Measurements from ENCODE around the gene SLC6A11. TPM values are rescaled to one million over a fixed set of nuclear protein-coding genes. Genes with fewer than 3 reads are reported as not detected.

The SLC6A11 gene
- total and polyA plus RNA-seq, 2 of the 13 experiments (the other 11 are each of a cell fraction or from before 2014, with no cell fraction given): 17.9 to 34.5 TPM

DNA sequence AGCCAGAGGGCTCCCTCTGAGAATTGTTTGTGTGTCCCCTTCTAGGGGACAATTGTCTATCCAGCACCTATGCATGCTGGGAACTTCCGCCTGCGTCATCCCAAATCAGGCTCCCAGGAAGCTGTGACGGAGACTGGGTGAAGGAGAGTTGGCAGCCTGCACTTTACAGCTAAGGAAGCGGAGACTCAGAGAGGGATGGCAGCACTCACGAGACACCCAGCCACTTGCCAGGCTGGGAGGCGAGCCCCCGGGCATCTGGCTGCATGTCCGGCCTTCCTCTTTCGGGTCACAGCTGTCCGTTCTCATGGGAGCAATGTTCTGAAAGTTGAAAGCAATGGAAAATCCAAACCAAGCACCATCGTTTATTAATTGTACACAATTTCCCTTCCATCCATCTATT is 45.5 kb upstream of the SLC6A11 start:
- no peak overlapping the region for H3K9ac ChIP-seq (ENCODE audit: insufficient read depth, low read depth, low read length)
- H4K20me1 ChIP-seq (ENCODE audit: insufficient read depth, low read length): no peaks in the 10 kb centered on the region
- no peak for FAIRE-seq
- H3K79me2 ChIP-seq (ENCODE audit: insufficient read depth, low read length): no peaks in the 10 kb centered on the region
- CTCF ChIA-PET (ENCODE audit: low intra/inter-chr PET ratio, low total read pairs): no interaction called here
- POLR2A ChIA-PET: no interaction called here
- intact Hi-C loops (cut with micrococcal nuclease; ENCODE audit: unreplicated experiment): no loop called here
- H3K9me3 ChIP-seq (ENCODE audit: low read length): no peaks in the 10 kb centered on the region
- in situ Hi-C loops (cut with HindIII; ENCODE audit: extremely low pct_ligation_motif_present, low pct_unique_long_range_greater_than_20kb): no loop called here
- WGBS (ENCODE audit: low lambda C conversion rate): 35% methylated on average over 11 of the region's 11 CpGs
- H3K27ac ChIP-seq (ENCODE audit: extremely low read length, insufficient read depth, low read length): no peak overlapping the region
- no peak overlapping the region for H3K4me2 ChIP-seq (ENCODE audit: low read depth, low read length)
- no peaks in the 10 kb centered on the region for H3K36me3 ChIP-seq (replicated peaks in 1 of 2; ENCODE audit: control insufficient read depth in 1 of 2, insufficient read depth in 2 of 2, low read length in 2 of 2)
- no TSS peak for BruUV-seq (replicated peaks)
- peaks cover 0 to 10% of the 10 kb centered on the region in 2 experiments for H3K27me3 ChIP-seq (ENCODE audit: control insufficient read depth in 1 of 2, insufficient read depth in 2 of 2, low read length in 2 of 2)
- H3K4me1 ChIP-seq (ENCODE audit: insufficient read depth, low read length): 0 out of 2 replicates have a peak, but pooled peaks cover 6% of the 10 kb centered on the region
- no peak for DNase-seq (ENCODE audit: low spot score)
- no peak overlapping the region for H3K4me3 ChIP-seq (replicated peaks in 1 of 3; ENCODE audit: insufficient read depth in 1 of 3, low read depth in 2 of 3, low read length in 3 of 3)
- no peak overlapping the region for H2AFZ ChIP-seq (ENCODE audit: low read length)
- TF ChIP-seq BCLAF1 (IDR thresholded peaks at IDR 0.05): no peak
- TF ChIP-seq TGIF2 (CRISPR knock-in tag; IDR thresholded peaks at IDR 0.05): no peak
- TF ChIP-seq ZNF776 (CRISPR knock-in tag; IDR thresholded peaks at IDR 0.05): no peak
- TF ChIP-seq MIXL1 (CRISPR knock-in tag; IDR thresholded peaks at IDR 0.05): no peak
- TF ChIP-seq ZFAT (CRISPR knock-in tag; conservative IDR thresholded peaks at IDR 0.05): no peak
- TF ChIP-seq ZNF616 (CRISPR knock-in tag; IDR thresholded peaks at IDR 0.05; ENCODE audit: low read depth): no peak
- TF ChIP-seq ZNF550 (CRISPR knock-in tag; IDR thresholded peaks at IDR 0.05; ENCODE audit: borderline replicate concordance): no peak
- TF ChIP-seq ZNF740 (CRISPR knock-in tag; IDR thresholded peaks at IDR 0.05): no peak
- no peak for TF ChIP-seq NFKB2 (CRISPR knock-in tag; IDR thresholded peaks at IDR 0.05; ENCODE audit: borderline replicate concordance)
- no peak for ATAC-seq

Data from HepG2 (cell line).